GM18861 (cell line): ENCODE measurements around the gene SHROOM2.
"Not testable (repeated sequence)": the region's sequence is repeated elsewhere in the genome, so short reads cannot be mapped to it uniquely, and the experiment has no call there.

Experiments used
- ATAC-seq: cut with Tn5 transposase; IDR thresholded peaks from one replicate; pipeline ENCODE4 v1.9.1; 2021; ENCODE audit not compliant: unreplicated experiment

Gene SHROOM2

DNA sequence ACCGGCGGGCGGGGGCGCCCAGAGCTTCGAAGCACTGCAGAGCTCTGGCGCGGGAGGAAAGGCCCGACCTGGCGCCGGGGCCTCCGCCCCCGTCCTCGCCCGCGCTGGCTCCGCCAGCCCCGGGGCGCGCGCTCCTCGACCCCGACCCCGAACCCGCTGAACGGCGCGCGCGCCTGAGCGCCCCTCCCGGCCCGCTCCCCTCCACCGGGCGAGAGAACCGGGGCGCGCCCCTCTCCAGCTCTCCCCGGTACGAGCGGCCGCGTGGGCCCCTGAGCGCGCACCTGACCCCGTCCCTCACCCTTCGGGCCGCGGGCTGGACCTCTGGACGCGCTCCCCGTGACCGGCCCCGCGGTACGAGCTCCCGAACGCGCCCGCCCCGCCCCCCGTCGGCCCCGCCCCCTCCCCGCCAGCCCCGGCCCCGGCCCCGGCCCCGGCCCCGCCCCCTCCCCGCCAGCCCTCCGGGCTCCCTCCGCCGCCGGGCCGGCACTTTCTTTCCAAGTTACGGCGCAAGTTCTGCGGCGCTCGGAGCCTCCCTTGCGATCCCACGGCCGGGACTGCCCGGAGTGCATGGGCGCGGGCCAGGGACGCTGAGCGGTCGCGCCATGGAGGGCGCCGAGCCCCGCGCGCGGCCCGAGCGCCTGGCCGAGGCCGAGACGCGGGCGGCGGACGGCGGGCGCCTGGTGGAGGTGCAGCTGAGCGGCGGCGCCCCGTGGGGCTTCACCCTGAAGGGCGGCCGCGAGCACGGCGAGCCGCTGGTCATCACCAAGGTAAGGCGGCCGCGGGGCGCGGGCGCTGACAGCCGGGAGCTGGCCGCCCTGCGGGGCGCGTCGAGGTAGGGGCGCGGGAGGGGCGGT, at the start of gene SHROOM2:
Gene SHROOM2, plus strand, starts transcription at position 486 of the 854 bp plus-strand sequence. Its CDS starts 117 bp downstream, at position 603.
- no peak for ATAC-seq

DNA sequence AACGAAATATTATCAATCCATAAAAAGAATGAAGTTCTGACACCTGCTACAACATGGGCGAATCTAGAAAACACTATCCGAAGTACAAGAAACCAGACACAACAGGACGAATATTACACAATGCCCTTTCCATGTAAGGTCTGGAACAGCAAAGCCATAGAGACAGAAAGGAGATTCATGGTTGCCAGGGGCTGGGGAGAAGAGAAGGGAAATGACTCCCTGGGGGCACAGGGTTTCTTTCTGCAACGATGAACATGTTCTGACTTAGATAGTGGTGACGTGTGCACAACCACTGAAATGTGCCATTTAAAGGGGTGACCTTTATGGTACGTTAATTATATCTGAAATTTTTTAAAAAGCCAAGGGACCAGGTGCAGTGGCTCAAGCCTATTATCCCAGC, 48.9 kb upstream of the SHROOM2 start:
- no peak for ATAC-seq

DNA sequence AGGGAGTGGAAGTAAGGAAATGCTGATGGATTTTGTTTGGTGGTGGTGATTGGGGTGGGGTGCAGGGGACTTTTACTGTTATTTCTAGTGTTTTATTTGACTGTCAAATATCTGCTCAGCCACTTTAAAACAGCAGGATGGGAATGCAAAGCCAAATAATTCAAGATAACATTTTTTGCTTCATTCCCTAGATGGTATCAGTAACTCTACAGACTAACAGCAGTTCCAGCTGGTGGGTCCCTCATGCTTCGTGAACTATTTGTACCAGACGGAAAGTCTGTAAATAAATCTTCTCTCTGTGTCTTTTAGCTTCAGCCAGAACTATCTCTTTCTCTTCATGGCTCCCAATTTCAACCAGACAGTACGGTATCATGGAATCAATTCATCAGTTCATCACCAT, 48.1 kb upstream of the SHROOM2 start:
- ATAC-seq, result no peak

DNA sequence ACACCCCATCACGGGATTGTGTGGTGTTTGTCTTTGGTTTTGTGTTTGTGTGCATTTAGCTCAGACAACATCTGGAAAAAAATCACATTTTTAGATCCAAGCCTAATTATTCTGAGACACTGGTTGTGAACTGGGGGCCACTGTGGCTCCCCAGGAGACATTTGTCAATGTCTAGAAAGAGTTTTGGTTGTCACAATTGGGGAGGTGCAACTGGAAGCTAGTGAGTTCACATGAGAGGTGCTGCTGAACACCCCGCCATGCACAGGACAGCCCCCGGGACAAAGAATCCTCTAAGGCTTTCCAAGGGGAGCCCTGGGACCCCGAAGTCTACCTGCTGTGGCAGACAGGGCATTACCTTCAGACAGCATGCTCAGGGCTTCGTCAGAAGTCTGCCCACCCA, 47.1 kb upstream of the SHROOM2 start:
- no peak for ATAC-seq

GRCh38 chrX:9745417-9746115, 40.7 kb upstream of the SHROOM2 start:
- no peak for ATAC-seq

DNA sequence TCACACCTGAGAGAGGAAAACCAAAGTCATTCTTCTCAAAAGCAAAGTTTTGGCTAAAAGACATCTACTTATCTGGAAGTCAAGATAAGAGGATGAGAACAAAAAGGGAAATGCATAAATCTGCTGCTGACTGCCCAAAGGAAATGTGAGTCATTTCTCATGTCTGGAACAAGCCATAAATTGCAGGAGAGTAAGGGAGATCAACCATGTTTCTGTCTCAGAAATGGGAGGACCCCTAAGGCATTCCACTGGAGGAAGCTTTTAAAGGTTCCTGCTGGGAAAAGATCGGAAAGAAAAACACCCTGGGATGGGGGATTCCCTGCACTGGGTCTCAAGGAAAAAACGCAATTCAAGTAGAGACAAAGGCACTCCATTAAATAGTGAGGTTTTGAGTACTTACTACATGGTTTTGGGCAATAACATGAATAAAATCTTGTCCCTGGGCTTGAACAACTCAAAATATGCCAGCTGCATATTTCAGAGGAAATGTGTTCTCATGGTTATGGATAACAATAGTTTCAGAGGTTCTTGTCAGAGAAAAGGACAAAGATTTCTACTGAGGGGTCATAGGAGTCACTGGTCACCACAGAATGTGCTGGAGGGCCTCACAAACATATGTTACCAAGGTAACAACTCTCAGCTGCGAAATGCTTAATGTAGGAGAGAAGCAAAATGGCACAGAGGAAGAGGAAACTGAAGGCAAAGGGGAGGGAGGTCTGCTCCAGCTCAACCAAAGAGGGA, 39.9 kb upstream of the SHROOM2 start:
- ATAC-seq, result no peak

DNA sequence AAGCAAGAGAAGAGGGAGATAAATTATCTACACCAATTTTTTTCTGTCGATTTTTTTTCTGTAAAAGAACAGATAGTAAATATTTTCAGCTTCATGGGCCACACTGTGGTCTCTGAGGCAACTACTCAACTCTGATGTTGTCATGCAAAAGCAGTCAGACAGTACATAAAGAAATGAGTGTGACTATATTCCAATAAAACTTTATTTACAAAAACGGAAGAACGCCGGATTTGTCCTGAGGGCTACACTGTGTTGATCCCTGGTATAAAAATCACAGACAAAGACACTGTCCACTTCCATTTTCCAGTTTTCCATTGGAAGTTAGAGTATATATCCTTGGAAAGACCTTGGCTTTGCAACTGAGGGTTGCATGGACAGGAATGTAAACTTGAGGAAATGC, 38.6 kb upstream of the SHROOM2 start:
- no peak for ATAC-seq

DNA sequence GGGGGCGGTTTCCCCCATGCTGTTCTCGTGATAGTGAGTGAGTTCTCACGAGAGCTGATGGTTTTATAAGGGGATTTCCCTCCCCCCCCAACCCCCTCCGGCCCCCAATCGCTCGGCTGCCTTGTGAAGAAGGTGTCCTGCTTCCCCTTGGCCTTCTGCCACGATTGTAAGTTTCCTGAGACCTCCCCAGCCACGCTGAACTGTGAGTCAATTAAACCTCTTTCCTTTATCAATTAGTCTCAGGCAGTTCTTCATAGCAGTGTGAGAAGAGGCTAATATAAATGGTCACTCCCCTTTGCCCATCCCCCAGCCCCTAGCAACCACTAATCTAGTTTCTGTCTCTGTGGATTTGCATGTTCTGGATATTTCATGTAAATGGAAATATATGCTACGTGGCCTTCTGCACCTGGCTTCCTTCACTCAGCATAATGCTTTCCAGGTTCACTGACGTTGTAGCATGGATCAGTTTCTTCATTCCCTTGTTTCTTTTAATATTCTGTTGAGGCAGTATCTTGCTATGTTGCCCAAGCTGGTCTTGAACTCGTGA, 37.0 kb upstream of the SHROOM2 start:
- ATAC-seq, result no peak

DNA sequence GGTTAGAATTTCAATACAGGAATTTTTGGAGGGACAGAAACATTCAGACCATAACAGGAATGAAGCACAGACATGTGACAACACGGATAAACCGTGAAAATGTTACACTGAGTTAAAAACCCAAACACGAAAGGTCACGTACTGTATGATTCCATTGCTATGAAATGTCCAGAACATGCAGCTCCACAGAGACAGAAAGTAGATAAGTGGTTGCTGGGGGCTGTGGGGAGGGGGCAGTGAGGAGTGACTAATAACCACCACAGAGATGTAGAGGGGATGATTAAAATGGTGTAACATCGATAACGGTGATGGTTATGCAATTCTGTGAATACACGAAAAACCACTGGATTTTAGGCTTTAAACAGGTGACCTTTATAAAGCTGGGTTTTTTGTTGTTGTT, 28.9 kb upstream of the SHROOM2 start:
- no peak for ATAC-seq

DNA sequence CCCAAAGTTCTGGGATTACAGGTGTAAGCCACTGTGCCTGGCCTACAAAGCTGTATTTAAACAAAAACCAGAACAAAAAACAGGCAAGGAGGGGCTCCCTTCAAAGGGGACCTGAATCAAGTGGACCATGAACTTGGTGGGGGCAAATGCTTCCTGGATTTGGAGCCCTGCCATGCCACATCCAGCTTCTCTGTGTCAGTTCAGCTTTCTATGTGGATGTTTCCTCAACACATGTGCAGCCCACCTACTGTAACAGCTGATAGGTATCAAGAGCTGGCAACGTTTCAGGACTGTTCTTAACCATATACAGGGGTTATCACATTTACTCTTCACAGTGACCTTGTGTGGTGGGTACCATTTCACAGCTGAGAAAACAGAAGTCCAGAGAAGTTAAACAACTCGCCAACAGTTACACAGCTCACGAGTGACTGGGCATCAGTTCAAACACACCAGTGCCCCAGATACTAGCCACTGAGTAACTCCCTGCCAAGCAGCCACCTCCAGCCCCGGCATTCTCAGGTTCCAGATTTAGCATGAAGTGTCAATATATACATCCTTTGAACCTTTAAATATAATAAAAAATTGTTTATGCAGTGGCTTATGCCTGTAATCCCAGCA, 28.1 kb upstream of the SHROOM2 start:
- ATAC-seq, result no peak

- no peak for ATAC-seq
Measured at GRCh38 chrX:9759337-9759736, 26.9 kb upstream of the SHROOM2 start.

DNA sequence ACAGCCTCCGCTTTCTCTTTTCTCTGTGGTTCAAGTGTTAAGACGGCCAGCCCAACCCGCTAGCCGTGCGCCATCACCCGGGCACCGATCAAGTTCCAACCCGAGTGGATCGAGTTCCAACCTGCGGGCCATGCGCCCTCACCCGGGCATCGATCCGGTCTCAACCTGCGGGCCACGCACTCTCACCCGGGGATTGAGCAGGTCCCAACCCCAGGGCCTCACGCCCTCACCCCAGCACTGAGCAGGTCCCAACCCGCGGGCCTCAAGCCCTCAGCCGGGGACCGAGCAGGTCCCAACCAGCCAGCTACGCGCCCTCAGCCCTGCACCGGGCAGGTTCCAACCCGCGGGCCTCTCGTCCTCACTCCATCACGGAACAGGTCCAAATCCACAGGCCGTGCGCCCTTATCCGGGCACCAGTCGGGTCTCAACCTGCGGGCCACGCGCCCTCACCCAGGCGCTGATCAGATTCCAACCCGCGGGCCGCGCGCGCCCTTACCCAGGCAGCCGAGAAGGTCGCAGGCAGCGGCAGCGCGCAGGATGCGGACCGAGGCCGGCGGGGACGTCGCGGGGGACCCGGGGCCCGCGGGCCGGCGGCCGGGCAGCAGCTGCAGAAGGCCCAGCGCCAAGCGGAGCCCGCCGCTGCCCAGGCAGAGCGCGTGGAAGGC, 21.0 kb upstream of the SHROOM2 start:
- no peak for ATAC-seq

DNA sequence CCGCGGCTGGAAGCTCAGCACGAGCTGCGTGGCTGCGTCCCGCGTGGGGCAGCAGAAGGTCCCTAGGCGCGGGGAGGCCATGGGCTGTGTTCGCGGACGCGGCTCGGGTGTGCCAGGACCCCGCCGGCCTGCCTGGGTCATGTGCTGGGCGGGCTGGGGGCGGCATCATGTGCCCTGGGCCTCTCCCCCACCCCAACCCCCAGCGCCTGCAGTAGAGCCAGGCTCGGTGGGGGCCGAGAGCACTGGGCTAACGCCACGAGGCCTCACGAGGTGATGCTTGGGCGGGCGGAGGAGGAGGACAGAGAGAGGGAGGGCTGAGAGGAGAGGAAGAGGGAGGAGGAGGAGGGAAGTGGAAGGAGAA, 20.5 kb upstream of the SHROOM2 start, which contains the start of gene GPR143:
Gene GPR143, minus strand, starts transcription at position 111 of the 361 bp plus-strand sequence. Its CDS starts 30 bp downstream, at position 81.
- no peak for ATAC-seq

GRCh38 chrX:9767375-9767774, 18.9 kb upstream of the SHROOM2 start:
- no peak for ATAC-seq

- not testable (repeated sequence) for ATAC-seq
Measured at GRCh38 chrX:9768321-9768839, 17.8 kb upstream of the SHROOM2 start.

DNA sequence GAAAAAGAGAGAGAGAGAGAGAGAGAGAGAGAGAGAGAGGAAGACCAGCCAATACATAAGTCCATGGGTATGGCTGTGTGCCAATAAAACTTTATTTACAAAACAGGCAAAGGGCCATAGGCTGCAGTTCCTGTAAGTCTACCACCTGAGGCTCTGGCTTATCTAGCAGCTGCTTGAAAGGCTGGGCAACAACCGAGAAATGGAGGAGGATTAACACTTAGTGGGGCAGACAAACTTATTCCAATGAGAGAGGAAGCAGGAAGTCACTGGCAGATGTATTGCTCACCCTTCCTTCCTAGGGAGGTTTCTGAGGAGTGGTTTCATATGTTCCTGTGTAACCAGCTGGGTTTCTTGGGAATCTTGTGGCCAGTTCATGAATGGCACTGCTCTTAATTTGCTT, 15.9 kb upstream of the SHROOM2 start:
- ATAC-seq, result no peak

DNA sequence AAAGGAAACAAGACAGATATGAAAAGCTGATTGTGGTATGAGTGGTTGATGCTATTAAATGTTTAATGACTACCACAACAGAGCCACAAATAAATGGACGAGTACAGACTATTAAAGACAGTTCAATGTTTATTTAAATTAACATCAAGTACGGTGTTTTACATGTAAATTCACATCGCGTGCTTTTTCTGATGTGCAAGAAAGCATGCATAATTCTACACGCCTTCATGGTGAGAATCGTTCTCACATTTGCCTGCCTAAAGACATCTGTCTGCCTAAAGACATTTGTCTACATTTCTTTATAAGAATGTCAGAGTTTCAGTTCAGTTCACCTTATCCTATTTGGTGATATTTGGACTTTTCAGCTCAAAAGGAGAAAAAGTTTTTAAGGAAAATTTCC, 13.3 kb upstream of the SHROOM2 start:
- ATAC-seq, result no peak

- no peak for ATAC-seq
Measured at GRCh38 chrX:9775930-9776329, 10.3 kb upstream of the SHROOM2 start.

DNA sequence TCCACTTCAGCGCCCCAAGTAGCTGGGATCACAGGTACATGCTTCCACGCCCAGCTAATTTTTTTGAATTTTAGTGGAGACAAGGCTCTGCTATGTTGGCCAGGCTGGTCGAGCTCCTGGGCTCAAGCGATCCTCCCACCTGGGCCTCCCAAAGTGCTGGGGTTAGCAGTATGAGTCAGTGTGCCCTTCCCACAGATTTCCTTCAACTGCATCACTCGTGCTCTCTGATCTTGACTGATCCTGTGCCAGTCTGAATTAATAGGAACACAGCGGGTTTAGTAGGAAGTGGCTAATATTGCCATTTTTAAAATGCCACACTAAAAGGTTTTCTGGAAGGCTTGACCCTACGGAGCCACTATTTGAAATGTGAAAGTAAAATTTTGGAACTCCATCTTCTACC, 4.3 kb upstream of the SHROOM2 start:
- ATAC-seq, result no peak

DNA sequence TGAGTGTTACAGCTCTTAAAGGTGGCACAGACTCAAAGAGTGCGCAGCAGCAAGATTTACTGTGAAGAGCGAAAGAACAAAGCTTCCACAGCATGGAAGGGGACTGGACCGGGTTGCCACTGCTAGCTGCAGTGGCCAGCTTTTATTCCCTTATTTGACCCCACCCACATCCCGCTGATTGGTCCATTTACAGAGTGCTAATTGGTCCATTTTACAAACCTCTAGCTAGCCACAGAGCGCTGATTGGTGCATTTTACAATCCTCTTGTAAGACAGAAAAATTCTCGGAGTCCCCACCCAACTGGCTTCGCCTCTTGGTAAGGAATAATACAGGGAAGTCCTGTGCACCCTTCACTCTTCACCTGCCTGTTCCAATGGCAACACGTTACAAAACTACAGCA, 1.9 kb upstream of the SHROOM2 start:
- no peak for ATAC-seq
